ENCODE results near the gene PM20D1.

GRCh38 chr1:205879974-205880373, 30.0 kb upstream of the PM20D1 start:
- no peak for TF ChIP-seq CTCF (IDR thresholded peaks at IDR 0.05)
- TF ChIP-seq EP300 (IDR thresholded peaks at IDR 0.05): no peak
- no peak for TF ChIP-seq POLR2A (IDR thresholded peaks at IDR 0.05)

Data from gastroesophageal sphincter (tissue), 3 donors.